ENCODE data around the gene TACR2.

DNA sequence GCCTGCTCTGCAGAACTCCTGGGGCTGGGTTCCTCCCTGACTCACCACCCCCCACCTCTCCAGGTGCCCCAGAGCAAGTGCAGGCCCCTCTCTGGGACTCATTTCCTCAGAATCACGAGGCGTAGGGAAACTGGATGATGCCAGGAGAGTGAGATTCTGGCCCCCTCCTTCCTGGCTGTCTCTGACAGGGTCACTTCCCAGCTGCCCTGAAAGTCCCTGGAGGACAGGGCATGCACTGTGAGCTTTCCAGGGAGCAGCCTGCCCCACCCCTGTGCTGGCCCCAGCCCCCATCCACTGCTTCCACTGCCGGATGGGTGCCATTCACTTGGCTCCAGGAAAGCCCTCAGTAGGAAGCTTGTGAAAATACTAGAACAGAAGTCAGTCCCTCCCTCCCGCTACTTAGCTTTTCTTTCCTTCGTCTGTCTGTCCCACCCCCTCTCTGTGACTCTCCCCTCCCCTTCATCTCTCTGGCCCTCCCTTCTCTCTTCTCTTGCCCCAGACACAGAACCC lies 10.4 kb downstream of the TACR2 start:
- TF ChIP-seq, protein P1, sequence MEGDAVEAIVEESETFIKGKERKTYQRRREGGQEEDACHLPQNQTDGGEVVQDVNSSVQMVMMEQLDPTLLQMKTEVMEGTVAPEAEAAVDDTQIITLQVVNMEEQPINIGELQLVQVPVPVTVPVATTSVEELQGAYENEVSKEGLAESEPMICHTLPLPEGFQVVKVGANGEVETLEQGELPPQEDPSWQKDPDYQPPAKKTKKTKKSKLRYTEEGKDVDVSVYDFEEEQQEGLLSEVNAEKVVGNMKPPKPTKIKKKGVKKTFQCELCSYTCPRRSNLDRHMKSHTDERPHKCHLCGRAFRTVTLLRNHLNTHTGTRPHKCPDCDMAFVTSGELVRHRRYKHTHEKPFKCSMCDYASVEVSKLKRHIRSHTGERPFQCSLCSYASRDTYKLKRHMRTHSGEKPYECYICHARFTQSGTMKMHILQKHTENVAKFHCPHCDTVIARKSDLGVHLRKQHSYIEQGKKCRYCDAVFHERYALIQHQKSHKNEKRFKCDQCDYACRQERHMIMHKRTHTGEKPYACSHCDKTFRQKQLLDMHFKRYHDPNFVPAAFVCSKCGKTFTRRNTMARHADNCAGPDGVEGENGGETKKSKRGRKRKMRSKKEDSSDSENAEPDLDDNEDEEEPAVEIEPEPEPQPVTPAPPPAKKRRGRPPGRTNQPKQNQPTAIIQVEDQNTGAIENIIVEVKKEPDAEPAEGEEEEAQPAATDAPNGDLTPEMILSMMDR (IDR thresholded peaks at IDR 0.05): no peak
- TF ChIP-seq POLR2A (IDR thresholded peaks at IDR 0.05): no peak

All from Peyer's patch (tissue), 4 donors.